Activated naive CD4-positive, alpha-beta T cell treated with anti-CD3 and anti-CD28 coated beads, Interleukin-2, amount 50 U/mL, for 24 hours (primary cell): ENCODE data around the gene CAPN10.
"Not testable (repeated sequence)": the region's sequence is repeated elsewhere in the genome, so short reads cannot be mapped to it uniquely, and the experiment has no call there.

Experiments
- H3K27ac Mint-ChIP-seq: one replicate; pipeline ENCODE4 v1.8.0; 2021; ENCODE audit warnings: mild to moderate bottlenecking, mixed read lengths
- H3K27me3 Mint-ChIP-seq: one replicate; pipeline ENCODE4 v1.8.0; 2021; ENCODE audit warnings: mixed read lengths
- H3K36me3 Mint-ChIP-seq: one replicate; pipeline ENCODE4 v1.8.0; 2021; ENCODE audit warnings: mixed read lengths
- H3K4me1 Mint-ChIP-seq: one replicate; pipeline ENCODE4 v1.8.0; 2021; ENCODE audit warnings: mixed read lengths
- H3K4me3 Mint-ChIP-seq: one replicate; pipeline ENCODE4 v1.8.0; 2021; ENCODE audit warnings: mild to moderate bottlenecking, mixed read lengths
- H3K9me3 Mint-ChIP-seq: one replicate; pipeline ENCODE4 v1.8.0; 2021; ENCODE audit warnings: mixed read lengths

The CAPN10 gene, protein sequence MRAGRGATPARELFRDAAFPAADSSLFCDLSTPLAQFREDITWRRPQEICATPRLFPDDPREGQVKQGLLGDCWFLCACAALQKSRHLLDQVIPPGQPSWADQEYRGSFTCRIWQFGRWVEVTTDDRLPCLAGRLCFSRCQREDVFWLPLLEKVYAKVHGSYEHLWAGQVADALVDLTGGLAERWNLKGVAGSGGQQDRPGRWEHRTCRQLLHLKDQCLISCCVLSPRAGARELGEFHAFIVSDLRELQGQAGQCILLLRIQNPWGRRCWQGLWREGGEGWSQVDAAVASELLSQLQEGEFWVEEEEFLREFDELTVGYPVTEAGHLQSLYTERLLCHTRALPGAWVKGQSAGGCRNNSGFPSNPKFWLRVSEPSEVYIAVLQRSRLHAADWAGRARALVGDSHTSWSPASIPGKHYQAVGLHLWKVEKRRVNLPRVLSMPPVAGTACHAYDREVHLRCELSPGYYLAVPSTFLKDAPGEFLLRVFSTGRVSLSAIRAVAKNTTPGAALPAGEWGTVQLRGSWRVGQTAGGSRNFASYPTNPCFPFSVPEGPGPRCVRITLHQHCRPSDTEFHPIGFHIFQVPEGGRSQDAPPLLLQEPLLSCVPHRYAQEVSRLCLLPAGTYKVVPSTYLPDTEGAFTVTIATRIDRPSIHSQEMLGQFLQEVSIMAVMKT

DNA sequence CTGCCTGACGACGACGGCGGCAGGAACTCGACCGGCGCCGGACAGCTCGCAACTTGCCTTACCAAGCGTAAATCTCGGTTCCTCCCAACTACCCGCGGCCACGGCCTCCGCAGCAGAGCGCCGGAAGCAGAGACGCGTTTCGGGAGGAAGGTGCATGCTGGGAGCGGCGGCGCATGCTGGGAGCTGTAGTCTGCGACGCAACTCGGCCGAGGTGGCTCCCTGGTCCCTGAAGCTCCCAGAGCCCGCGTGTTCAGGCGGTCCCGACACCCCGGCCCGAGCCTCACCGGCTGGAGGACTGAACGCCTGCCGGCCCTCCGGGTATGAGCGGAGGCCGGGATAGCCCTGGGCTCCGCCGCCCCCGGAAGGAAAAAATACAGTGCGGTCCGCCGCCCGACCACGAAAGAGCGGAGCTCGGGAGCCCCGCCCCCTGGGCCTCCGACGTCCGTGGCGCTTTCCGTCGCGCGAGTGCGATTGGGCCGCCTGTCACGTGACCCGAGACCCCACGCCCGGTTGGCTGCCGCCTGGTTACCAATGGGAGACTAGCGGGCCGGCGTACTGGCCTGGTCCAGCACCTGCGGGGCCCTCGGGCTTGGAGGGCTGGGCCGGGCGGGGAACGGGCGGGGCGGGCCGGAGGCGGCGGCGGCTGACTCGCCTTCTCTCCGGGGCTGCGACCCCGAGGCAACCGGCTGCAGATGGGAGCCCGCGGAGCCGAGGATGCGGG is at the start of gene CAPN10:
TSS of gene CAPN10 (plus strand) at position 537 of the 721 bp plus-strand sequence. CDS start at position 715, 178 bp downstream.
- peaks cover 2% of the 10 kb centered on the region for H3K36me3 Mint-ChIP-seq

DNA sequence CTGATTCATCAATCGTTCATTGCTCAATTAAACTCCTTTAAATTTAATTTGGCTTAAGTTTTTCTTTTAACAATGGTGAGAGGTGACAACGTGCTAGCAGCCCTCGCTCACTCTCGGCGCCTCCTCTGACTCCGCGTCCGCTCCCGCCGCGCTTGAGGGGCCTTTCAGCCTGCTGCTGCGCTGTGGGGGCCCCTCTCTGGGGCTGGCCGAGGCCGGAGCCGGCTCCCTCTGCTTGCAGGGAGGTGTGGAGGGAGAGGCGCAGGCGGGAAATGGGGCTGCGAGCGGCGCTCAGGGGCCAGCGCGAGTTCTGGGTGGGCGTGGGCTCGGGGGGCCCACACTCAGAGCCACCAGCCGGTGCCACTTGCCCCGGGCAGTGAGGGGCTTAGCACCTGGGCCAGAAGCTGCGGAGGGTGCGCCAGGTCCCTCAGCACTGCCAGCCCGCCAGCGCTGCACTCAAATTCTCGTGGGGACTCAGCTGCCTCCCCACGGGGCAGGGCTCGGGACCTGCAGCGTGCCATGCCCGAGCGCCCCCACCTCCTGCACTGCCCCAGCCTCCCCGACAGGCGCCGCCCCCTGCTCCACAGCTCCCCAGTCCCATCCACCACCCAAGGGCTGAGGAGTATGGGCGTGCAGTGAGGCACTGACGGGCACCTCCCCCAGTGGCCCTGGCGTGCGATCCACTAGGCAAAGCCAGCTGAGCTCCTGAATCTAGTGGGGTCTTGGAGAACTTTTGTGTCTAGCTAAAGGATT is 48.3 kb upstream of the CAPN10 start:
- Mint-ChIP-seq H3K27ac (no peak overlapping the region), H3K36me3 (peaks cover 38% of the 10 kb centered on the region), H3K27me3 (no peaks in the 10 kb centered on the region), H3K4me3 (no peak overlapping the region), H3K9me3 (no peaks in the 10 kb centered on the region), H3K4me1 (peaks cover 15% of the 10 kb centered on the region)

More for the DNA sequence above, at the start of gene CAPN10:
- Mint-ChIP-seq H3K4me3 (peak within 1 kb of the TSS; percentile 94), H3K27me3 (no peaks in the 10 kb centered on the region), H3K27ac (peak within 1 kb of the TSS; percentile 90), H3K4me1 (peaks cover 47% of the 10 kb centered on the region), H3K9me3 (no peaks in the 10 kb centered on the region)

DNA sequence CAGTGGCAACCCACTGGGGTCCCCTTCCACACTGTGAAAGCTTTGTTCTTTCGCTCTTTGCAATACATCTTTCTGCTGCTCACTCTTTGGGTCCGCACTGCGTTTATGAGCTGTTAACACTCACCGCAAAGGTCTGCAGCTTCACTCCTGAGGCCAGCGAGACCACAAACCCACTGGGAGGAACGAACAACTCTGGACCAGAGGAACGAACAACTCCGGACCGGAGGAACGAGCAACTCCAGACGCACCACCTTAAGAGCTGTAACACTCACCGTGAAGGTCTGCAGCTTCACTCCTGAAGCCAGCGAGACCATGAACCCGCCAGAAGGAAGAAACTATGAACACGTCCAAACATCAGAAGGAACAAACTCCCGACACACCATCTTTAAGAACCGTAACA is 47.4 kb upstream of the CAPN10 start:
- peaks cover 36% of the 10 kb centered on the region for H3K36me3 Mint-ChIP-seq
- not testable (repeated sequence) for H3K4me3 Mint-ChIP-seq, H3K9me3 Mint-ChIP-seq, H3K27me3 Mint-ChIP-seq, H3K27ac Mint-ChIP-seq
- H3K4me1 Mint-ChIP-seq: peaks cover 19% of the 10 kb centered on the region

DNA sequence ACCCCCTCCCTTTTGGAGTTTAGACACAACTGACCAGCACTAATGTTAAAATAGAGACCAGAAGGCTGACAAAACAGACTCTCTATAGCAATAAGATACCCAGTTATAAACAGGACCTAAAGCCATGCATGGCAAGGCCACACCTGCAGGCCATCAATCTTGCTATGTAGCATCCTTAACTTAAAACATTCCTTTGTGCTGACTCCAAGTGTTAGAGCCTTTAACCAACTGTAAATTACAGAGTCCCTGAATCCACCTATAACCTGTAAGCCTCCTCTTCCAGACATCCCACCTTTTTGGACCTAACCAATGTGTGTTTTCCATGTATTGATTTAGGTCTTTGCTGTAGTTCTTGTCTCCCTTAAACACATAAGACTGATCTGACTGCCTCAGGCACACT is 46.6 kb upstream of the CAPN10 start:
- Mint-ChIP-seq H3K9me3 (no peaks in the 10 kb centered on the region), H3K4me3 (no peak overlapping the region), H3K27me3 (no peaks in the 10 kb centered on the region), H3K4me1 (peaks cover 19% of the 10 kb centered on the region), H3K36me3 (peaks cover 30% of the 10 kb centered on the region), H3K27ac (peak overlapping the region; percentile 42)

DNA sequence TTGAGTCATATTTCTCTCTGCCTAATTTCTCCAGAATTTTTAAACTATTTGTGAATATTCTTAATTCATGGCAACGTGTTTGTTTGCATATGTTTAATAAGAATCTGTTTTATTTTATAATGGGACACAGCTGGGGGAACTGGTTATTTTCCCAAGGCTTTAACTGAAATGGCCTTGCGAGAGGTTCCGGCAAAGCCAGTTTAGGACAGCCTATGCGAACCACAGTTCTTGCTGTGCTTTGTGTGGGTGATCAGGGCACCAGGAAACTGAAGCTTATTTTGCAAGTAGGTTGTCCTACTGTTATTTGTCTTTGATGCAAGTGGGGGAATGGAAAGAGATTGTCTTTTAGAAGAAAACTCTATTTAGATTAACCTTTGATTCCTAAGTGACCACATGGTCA is 35.2 kb upstream of the CAPN10 start:
- no peak overlapping the region for H3K27ac Mint-ChIP-seq
- no peak overlapping the region for H3K4me3 Mint-ChIP-seq
- peaks cover 18% of the 10 kb centered on the region for H3K36me3 Mint-ChIP-seq
- peaks cover 16% of the 10 kb centered on the region for H3K4me1 Mint-ChIP-seq
- H3K27me3 Mint-ChIP-seq: no peaks in the 10 kb centered on the region
- H3K9me3 Mint-ChIP-seq: no peaks in the 10 kb centered on the region

DNA sequence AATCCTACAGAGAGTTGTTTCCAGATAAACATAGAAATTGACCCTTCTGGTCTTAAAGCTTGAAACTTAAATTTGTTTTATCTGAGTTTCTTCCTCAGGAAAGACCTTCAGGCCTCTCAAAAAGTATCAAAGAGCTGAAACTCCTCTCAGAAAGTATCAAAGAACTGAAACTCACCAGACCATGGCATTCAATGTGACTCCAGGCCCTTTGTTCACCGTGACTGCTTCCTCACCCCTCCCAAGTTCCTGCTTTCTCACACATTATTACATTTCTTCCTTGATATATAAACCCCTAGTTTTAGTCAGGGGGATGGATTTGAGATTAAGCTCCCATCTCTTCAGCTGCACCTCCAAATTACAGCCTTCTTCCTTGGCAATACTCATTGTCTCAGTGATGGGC is 34.7 kb upstream of the CAPN10 start:
- H3K27ac Mint-ChIP-seq: no peak overlapping the region
- peaks cover 21% of the 10 kb centered on the region for H3K4me1 Mint-ChIP-seq
- no peaks in the 10 kb centered on the region for H3K27me3 Mint-ChIP-seq
- H3K9me3 Mint-ChIP-seq: no peaks in the 10 kb centered on the region
- H3K4me3 Mint-ChIP-seq: no peak overlapping the region
- H3K36me3 Mint-ChIP-seq: peaks cover 18% of the 10 kb centered on the region

DNA sequence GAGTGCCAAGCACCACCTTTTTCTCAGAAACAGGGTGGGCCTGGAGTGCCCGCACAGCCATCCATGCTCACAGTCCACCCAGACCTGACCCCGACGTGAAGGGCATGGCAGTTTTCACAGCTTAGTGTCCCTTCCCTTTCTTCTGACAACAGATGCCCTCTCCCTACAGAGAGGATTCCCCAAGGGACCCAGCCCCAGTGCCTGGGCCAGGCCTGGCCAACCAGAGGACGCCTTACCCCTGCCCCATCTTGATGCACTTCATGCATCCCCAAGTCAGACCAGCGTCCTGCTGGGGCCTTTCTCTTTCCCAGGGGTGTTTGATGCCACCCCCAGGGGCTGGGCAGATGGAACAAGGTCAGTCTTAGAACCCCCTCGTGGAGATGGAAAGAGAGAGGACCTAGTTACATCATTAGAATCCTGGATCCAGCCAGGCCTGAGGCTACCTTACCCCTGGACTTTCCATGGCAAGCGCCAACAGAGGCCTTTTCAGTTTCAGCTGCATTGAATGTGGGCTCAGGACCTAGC is 32.5 kb upstream of the CAPN10 start:
- Mint-ChIP-seq H3K4me3 (no peak overlapping the region), H3K27ac (no peak overlapping the region), H3K9me3 (no peaks in the 10 kb centered on the region), H3K27me3 (no peaks in the 10 kb centered on the region), H3K36me3 (peaks cover 21% of the 10 kb centered on the region), H3K4me1 (peaks cover 31% of the 10 kb centered on the region)

DNA sequence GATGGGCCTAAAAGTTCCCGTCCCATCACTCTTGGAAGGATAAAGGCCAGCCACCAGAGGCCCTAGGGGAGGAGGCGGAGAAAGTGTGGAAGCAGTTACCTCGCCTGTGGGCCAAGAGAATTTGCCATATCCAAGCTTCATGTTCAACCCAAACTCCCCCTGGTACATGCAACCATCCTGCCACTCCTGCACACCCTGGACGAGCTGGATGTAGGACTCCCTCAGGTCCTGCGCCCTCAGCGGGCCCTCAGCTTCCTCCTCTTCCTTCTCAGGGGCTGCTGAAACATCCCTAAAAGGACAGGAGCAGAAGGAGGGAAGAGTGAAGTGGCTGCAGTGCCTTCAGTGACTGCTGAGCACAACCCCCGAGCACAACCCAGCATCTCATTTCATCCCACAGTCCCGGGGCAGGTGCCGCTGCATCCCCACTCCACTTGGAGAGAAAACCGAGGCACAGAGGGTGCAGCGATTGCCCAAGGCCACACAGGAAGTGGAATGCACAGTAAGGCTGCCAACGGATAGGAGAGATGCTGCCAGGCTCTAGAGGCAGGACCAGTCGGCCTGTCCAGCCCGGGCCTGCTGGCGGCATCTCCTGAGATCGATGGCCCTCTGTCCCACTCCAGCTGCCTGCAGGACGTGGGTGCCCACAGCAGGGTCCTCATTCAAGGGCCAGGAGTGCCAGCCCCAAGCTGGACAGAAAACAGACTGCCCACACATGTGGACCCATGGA is 31.6 kb upstream of the CAPN10 start:
- Mint-ChIP-seq H3K4me1 (peaks cover 40% of the 10 kb centered on the region), H3K9me3 (no peaks in the 10 kb centered on the region), H3K36me3 (peaks cover 24% of the 10 kb centered on the region), H3K4me3 (no peak overlapping the region), H3K27me3 (no peaks in the 10 kb centered on the region), H3K27ac (no peak overlapping the region)

DNA sequence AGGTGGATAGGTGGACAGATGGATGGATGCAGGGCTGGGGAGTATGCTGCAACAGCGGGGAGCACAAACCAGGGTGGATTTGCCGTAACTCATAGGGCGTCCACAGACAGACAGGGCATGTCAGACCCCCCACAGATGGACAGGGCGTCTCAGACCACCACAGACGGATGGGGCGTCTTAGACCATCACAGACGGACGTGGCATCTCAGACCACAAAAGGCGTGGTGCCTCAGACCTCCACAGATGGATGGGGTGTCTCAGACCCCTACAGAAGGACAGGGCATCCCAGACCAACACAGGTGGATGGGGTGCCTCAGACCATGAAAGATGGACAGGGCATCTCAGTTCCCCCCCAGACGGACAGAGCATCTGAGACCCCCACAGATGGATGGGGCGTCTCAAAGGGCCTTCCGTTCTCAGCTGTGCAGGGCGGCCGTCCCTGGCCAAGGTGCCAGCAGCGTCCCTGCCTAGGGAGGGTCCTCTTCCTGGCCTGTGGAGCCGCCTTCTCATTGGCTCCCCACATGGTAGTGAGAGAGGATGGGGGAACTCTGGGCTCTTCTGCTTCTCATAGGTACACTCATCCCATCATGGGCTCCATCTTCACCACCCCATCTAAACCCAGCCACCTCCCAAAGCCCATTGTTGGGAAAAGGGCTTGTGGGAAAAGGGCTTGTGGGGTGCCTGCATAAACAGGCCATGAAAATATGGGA is 30.8 kb upstream of the CAPN10 start:
- no peak overlapping the region for H3K4me3 Mint-ChIP-seq
- H3K36me3 Mint-ChIP-seq: peaks cover 21% of the 10 kb centered on the region
- peaks cover 40% of the 10 kb centered on the region for H3K4me1 Mint-ChIP-seq
- no peaks in the 10 kb centered on the region for H3K27me3 Mint-ChIP-seq
- H3K27ac Mint-ChIP-seq: no peak overlapping the region
- no peaks in the 10 kb centered on the region for H3K9me3 Mint-ChIP-seq

DNA sequence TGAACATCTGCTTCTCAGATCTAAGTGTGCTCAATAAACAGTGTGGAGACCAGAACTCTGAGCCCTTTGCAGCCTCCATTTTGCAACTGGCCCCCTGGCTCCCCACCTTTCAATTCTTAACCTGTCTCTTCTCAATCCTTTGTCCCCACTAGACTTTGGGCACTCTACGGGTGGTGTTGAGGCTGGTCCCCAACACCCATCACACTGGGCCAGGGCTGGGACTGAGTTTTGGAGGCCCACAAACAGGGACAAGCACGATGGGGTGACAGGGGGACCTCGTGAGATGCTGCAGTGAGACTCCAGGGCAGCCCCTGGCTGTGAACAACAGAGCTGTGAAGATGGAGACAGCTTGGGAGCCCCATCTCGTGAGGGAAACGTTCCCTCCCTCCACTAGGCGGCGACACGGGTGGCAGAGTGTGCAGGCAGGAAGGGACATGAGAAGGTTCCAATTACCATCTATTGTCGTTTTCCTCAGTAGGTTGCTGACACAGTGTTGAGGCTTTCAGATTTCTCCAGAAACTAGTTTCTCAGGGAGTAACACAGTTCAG is 29.9 kb upstream of the CAPN10 start:
- no peaks in the 10 kb centered on the region for H3K9me3 Mint-ChIP-seq
- no peaks in the 10 kb centered on the region for H3K27me3 Mint-ChIP-seq
- peak overlapping the region; percentile 63 for H3K4me3 Mint-ChIP-seq
- peaks cover 14% of the 10 kb centered on the region for H3K36me3 Mint-ChIP-seq
- H3K4me1 Mint-ChIP-seq: peaks cover 44% of the 10 kb centered on the region
- H3K27ac Mint-ChIP-seq: no peak overlapping the region

DNA sequence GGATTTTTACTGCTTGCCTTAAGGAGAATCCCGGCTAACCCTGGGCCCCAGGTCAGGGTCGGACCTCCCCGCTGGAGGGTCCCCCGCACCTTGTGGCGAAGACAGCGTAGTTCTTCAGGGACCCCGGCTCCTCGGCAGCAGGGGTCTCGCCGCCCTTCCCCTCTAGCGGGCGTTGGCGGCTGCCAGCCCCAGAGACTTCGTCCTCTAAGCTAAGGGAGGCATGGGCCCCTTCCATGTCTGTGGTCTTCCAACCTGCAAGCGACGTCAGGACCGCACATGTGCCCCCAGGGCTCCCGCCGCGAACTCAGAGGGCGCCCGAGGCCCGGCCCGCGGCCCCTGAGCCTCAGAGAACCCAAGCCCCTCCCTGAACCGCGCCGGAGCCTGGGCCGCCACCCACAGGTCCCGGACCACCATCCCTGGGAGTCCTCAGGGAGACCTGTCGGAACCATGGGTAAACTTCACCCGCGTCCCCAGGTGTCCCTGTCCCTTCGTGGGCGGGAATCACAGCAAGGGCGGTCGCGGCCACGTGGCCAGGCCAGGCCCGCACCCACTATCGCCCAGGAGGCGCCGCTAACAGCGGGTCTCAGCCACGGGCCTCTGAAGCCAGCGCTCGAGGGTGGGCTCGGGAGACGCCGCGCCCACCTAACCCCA is 29.3 kb upstream of the CAPN10 start:
- no peak overlapping the region for H3K27ac Mint-ChIP-seq
- peaks cover 10% of the 10 kb centered on the region for H3K36me3 Mint-ChIP-seq
- no peaks in the 10 kb centered on the region for H3K27me3 Mint-ChIP-seq
- peaks cover 46% of the 10 kb centered on the region for H3K4me1 Mint-ChIP-seq
- peak overlapping the region; percentile 63 for H3K4me3 Mint-ChIP-seq
- no peaks in the 10 kb centered on the region for H3K9me3 Mint-ChIP-seq

DNA sequence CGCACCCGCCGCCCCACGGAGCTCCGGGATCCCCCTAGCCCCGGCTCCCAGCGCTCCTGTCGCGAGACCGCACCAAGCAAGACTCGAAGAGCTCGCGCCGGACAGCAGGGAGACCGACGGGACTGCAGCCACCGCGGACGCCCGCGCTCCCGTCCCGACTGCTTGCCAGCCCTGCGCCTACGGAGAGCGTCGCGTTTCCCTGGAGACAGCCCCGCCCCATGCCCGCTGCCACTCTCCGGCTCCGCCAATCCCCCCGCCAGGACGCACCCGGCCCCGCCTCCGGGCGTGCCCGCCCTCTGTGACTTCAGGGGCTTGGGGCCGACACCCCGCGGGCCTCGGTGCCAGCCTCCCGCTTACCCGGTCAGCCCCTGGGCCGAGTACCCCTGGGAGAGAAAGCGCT is 28.7 kb upstream of the CAPN10 start, which contains the start of gene ANKMY1:
TSS of gene ANKMY1 (minus strand) at position 181 of the 400 bp plus-strand sequence. CDS start 653 bp downstream, outside the sequence.
- peaks cover 52% of the 10 kb centered on the region for H3K4me1 Mint-ChIP-seq
- peaks cover 10% of the 10 kb centered on the region for H3K36me3 Mint-ChIP-seq
- peak within 1 kb of the TSS; percentile 36 for H3K27ac Mint-ChIP-seq
- no peaks in the 10 kb centered on the region for H3K27me3 Mint-ChIP-seq
- peak within 1 kb of the TSS; percentile 92 for H3K4me3 Mint-ChIP-seq
- H3K9me3 Mint-ChIP-seq: no peaks in the 10 kb centered on the region

DNA sequence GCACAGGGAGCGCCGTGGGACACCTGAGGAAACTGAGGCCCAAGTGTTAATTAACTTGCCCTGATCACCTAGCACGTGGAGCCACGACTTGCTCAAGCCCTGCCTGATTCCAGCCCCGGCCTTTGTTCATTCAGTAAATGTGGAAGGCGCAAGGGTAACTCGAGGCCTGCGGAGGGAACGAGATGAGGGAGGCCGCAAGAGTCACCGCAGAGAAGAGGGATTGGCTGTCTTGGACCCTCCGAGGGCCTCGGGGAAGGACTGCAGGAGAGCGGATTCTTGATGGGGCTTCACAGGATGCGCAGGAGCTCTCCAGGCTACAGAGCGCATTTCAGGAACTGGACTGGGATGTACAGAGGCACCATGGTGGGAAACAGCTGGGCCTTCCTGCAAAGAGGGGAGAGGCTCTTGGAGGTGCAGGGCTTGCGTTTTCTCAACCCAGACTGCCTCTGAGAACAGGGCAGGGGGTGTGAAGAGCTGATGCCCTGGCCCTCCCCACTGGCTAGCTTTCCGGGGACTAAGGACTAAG is 28.2 kb upstream of the CAPN10 start:
- peaks cover 8% of the 10 kb centered on the region for H3K36me3 Mint-ChIP-seq
- no peaks in the 10 kb centered on the region for H3K9me3 Mint-ChIP-seq
- no peaks in the 10 kb centered on the region for H3K27me3 Mint-ChIP-seq
- peaks cover 55% of the 10 kb centered on the region for H3K4me1 Mint-ChIP-seq
- no peak overlapping the region for H3K27ac Mint-ChIP-seq
- peak overlapping the region; percentile 92 for H3K4me3 Mint-ChIP-seq
